DND-41 (cell line): ENCODE measurements around the gene LIMD2.

Source experiments
- ATAC-seq: fragments of 200-7000 bp; cut with Tn5 transposase; 3 replicates; pipeline ENCODE4 v1.9.1; 2021; ENCODE audit warnings: low read depth; ENCODE audit not compliant: insufficient read depth
- DNase-seq: peaks from one replicate; pipeline ENCODE4 v3.0.0-alpha.2; 2020
- H2AFZ ChIP-seq: 2 replicates; pipeline ENCODE4 v1.6.0; 2012; ENCODE audit warnings: low read depth, low read length
- H3K27ac ChIP-seq: 2 replicates; pipeline ENCODE4 v1.5.1; 2012; ENCODE audit warnings: low read length, inconsistent platforms
- H3K27me3 ChIP-seq: fragments of 200-600 bp; sonication (generic); 2 replicates; pipeline ENCODE4 v1.6.0; 2012; ENCODE audit warnings: low read length, mild to moderate bottlenecking, inconsistent platforms; ENCODE audit not compliant: insufficient read depth, poor library complexity
- H3K36me3 ChIP-seq: 2 replicates; pipeline ENCODE4 v1.5.1; 2012; ENCODE audit warnings: low read length, inconsistent platforms; ENCODE audit not compliant: insufficient read depth
- H3K4me1 ChIP-seq: 2 replicates; pipeline ENCODE4 v1.5.1; 2012; ENCODE audit warnings: mild to moderate bottlenecking, low read length; ENCODE audit not compliant: insufficient read depth
- H3K4me2 ChIP-seq: 2 replicates; pipeline ENCODE4 v1.6.0; 2012; ENCODE audit warnings: mild to moderate bottlenecking, moderate library complexity, low read length, inconsistent platforms; ENCODE audit not compliant: insufficient read depth
- H3K4me3 ChIP-seq, 2 experiments: fragments of 200-600 bp in 1 of 2; shearing (Covaris generic) in 1 of 2; 2 replicates each; pipeline ENCODE4 v1.5.1; 2012 to 2016; ENCODE audit warnings: inconsistent platforms in 2 of 2, low read length in 2 of 2, mild to moderate bottlenecking in 2 of 2, low read depth in 1 of 2, moderate library complexity in 1 of 2
- H3K79me2 ChIP-seq: 2 replicates; pipeline ENCODE4 v1.6.0; 2012; ENCODE audit warnings: low read length, inconsistent platforms; ENCODE audit not compliant: insufficient read depth
- H3K9ac ChIP-seq: 2 replicates; pipeline ENCODE4 v1.6.0; 2012; ENCODE audit warnings: low read depth, mild to moderate bottlenecking, inconsistent platforms, low read length, moderate library complexity
- H3K9me3 ChIP-seq: 2 replicates; pipeline ENCODE4 v1.5.1; 2012; ENCODE audit warnings: low read length, moderate library complexity, mild to moderate bottlenecking, inconsistent platforms; ENCODE audit not compliant: insufficient read depth, severe bottlenecking
- H4K20me1 ChIP-seq: 2 replicates; pipeline ENCODE4 v1.6.0; 2012; ENCODE audit warnings: low read length; ENCODE audit not compliant: insufficient read depth
- CTCF ChIP-seq: IDR thresholded peaks from 2 replicates; pipeline ENCODE4 v1.5.1; 2012; ENCODE audit warnings: borderline replicate concordance, low read length, moderate library complexity, mild to moderate bottlenecking; ENCODE audit not compliant: poor library complexity, severe bottlenecking; ENCODE audit errors: extremely low read depth
- EZH2 ChIP-seq: IDR thresholded peaks from 3 replicates; pipeline ENCODE4 v1.6.1; 2012; ENCODE audit warnings: borderline replicate concordance, low read depth, mild to moderate bottlenecking, moderate library complexity, low read length, inconsistent platforms; ENCODE audit not compliant: severe bottlenecking

Gene LIMD2

GRCh38 chr17:63707151-63707550 is 7.2 kb upstream of the LIMD2 start:
- no peaks in the 10 kb centered on the region for H3K79me2 ChIP-seq
- ATAC-seq = no peak
- TF ChIP-seq EZH2 (no peak), CTCF (no peak)
- peaks cover 75% of the 10 kb centered on the region for H3K36me3 ChIP-seq
- no peak overlapping the region for H3K27ac ChIP-seq
- no peak for DNase-seq
- H3K9me3 ChIP-seq = no peaks in the 10 kb centered on the region
- H3K9ac ChIP-seq = no peak overlapping the region
- 0 out of 2 replicates have a peak, but pooled peaks cover 7% of the 10 kb centered on the region for H4K20me1 ChIP-seq
- H3K4me3 ChIP-seq = no peak overlapping the region
- no peak overlapping the region for H2AFZ ChIP-seq
- no peaks in the 10 kb centered on the region for H3K27me3 ChIP-seq
- H3K4me2 ChIP-seq = no peak overlapping the region
- peaks cover 2% of the 10 kb centered on the region; the same call in 1 of the 2 replicates for H3K4me1 ChIP-seq

GRCh38 chr17:63706336-63707082 is 6.6 kb upstream of the LIMD2 start:
- no peak for TF ChIP-seq CTCF
- TF ChIP-seq EZH2 = no peak
- DNase-seq = no peak
- no peak overlapping the region for H3K4me3 ChIP-seq
- no peaks in the 10 kb centered on the region for H3K79me2 ChIP-seq
- H3K36me3 ChIP-seq = peaks cover 69% of the 10 kb centered on the region
- H3K27me3 ChIP-seq = no peaks in the 10 kb centered on the region
- peaks cover 8% of the 10 kb centered on the region; the same call in 1 of the 2 replicates for H4K20me1 ChIP-seq
- no peak overlapping the region for H3K9ac ChIP-seq
- no peak for ATAC-seq
- no peak overlapping the region for H3K27ac ChIP-seq
- no peaks in the 10 kb centered on the region for H3K9me3 ChIP-seq
- H2AFZ ChIP-seq = no peak overlapping the region
- H3K4me1 ChIP-seq = peaks cover 5% of the 10 kb centered on the region
- H3K4me2 ChIP-seq = no peak overlapping the region

- ATAC-seq = no peak
- H3K36me3 ChIP-seq = peaks cover 62% of the 10 kb centered on the region
- H3K9ac ChIP-seq = no peak overlapping the region
These were observed 5.7 kb upstream of the LIMD2 start for GRCh38 chr17:63705657-63706056.

More at GRCh38 chr17:63705657-63706056, 5.7 kb upstream of the LIMD2 start:
- H3K4me3 ChIP-seq = no peak overlapping the region
- no peaks in the 10 kb centered on the region for H3K79me2 ChIP-seq
- no peaks in the 10 kb centered on the region for H3K27me3 ChIP-seq
- no peak for DNase-seq
- peaks cover 14% of the 10 kb centered on the region for H4K20me1 ChIP-seq
- no peaks in the 10 kb centered on the region for H3K9me3 ChIP-seq
- H3K27ac ChIP-seq = no peak overlapping the region
- H3K4me2 ChIP-seq = no peak overlapping the region
- no peak overlapping the region for H2AFZ ChIP-seq
- H3K4me1 ChIP-seq = peaks cover 13% of the 10 kb centered on the region
- TF ChIP-seq CTCF (no peak), EZH2 (no peak)
